GM23338 (cell line): ENCODE measurements around the gene NCK2. TPM values are rescaled to one million over a fixed set of nuclear protein-coding genes. Genes with fewer than 3 reads are reported as not detected.

ENCODE experiments used
- ATAC-seq: fragments of 200-7000 bp; cut with Tn5 transposase; 3 replicates; pipeline ENCODE4 v1.9.1; 2020
- DNase-seq: peaks from one replicate; pipeline ENCODE4 v3.0.0-alpha.2; 2015; ENCODE audit warnings: low spot score
- H2AFZ ChIP-seq: fragments of 200-600 bp; sonication (generic); 2 replicates; pipeline ENCODE4 v1.8.0; 2016; ENCODE audit warnings: antibody characterized with exemption, mild to moderate bottlenecking, moderate library complexity
- H3F3A ChIP-seq: fragments of 200-600 bp; sonication (generic); replicated peaks from 2 replicates; pipeline ENCODE4 v1.8.0; 2017; ENCODE audit warnings: antibody characterized with exemption, mixed run types, low read depth
- H3K27ac ChIP-seq: fragments of 200-600 bp; sonication (generic); 2 replicates; pipeline ENCODE4 v1.6.1; 2016; ENCODE audit warnings: low read depth
- H3K27me3 ChIP-seq: fragments of 200-600 bp; sonication (generic); 2 replicates; pipeline ENCODE4 v1.8.0; 2016; ENCODE audit warnings: mild to moderate bottlenecking, mixed run types, moderate library complexity; ENCODE audit not compliant: insufficient read depth
- H3K36me3 ChIP-seq: fragments of 200-600 bp; sonication (generic); 2 replicates; pipeline ENCODE4 v1.8.0; 2016; ENCODE audit warnings: mild to moderate bottlenecking; ENCODE audit not compliant: insufficient read depth
- H3K4me1 ChIP-seq: fragments of 200-600 bp; sonication (generic); 2 replicates; pipeline ENCODE4 v1.8.0; 2016; ENCODE audit warnings: mild to moderate bottlenecking, moderate library complexity; ENCODE audit not compliant: insufficient read depth
- H3K4me2 ChIP-seq: fragments of 200-600 bp; sonication (generic); 2 replicates; pipeline ENCODE4 v1.7.1; 2017; ENCODE audit warnings: mixed run types
- H3K4me3 ChIP-seq: fragments of 200-600 bp; sonication (generic); 2 replicates; pipeline ENCODE4 v1.6.1; 2016; ENCODE audit warnings: mixed run types
- H3K79me2 ChIP-seq: fragments of 200-600 bp; sonication (generic); replicated peaks from 2 replicates; pipeline ENCODE4 v1.8.0; 2017; ENCODE audit warnings: mild to moderate bottlenecking; ENCODE audit not compliant: insufficient read depth
- H3K9me2 ChIP-seq: fragments of 200-600 bp; sonication (generic); 2 replicates; pipeline ENCODE4 v1.8.0; 2017; ENCODE audit not compliant: insufficient read depth
- H4K20me1 ChIP-seq: fragments of 200-600 bp; sonication (generic); replicated peaks from 2 replicates; pipeline ENCODE4 v1.8.0; 2017; ENCODE audit warnings: mild to moderate bottlenecking; ENCODE audit not compliant: insufficient read depth
- H3K27ac Mint-ChIP-seq: 2 replicates; pipeline ENCODE4 v1.8.0; 2020; ENCODE audit warnings: inconsistent platforms, mild to moderate bottlenecking, moderate library complexity, mixed read lengths
- H3K27me3 Mint-ChIP-seq: 3 replicates; pipeline ENCODE4 v1.8.0; 2022; ENCODE audit warnings: low read depth, mild to moderate bottlenecking, moderate library complexity, mixed read lengths, inconsistent platforms; ENCODE audit not compliant: insufficient read depth, poor library complexity
- H3K36me3 Mint-ChIP-seq: 3 replicates; pipeline ENCODE4 v1.8.0; 2021; ENCODE audit warnings: low read depth, mild to moderate bottlenecking, inconsistent platforms, moderate library complexity, mixed read lengths
- H3K4me1 Mint-ChIP-seq: 3 replicates; pipeline ENCODE4 v1.8.0; 2020; ENCODE audit warnings: mild to moderate bottlenecking, inconsistent platforms, mixed read lengths
- H3K4me3 Mint-ChIP-seq: 3 replicates; pipeline ENCODE4 v1.8.0; 2021; ENCODE audit warnings: moderate library complexity, mild to moderate bottlenecking, inconsistent platforms, mixed read lengths
- H3K9me3 Mint-ChIP-seq: 3 replicates; pipeline ENCODE4 v1.8.0; 2020; ENCODE audit warnings: moderate library complexity, mild to moderate bottlenecking, inconsistent platforms, mixed read lengths
- CREB1 ChIP-seq: fragments of 250-450 bp; sonication (Bioruptor Pico); IDR thresholded peaks from 2 replicates; pipeline ENCODE4 v1.5.0; 2020; ENCODE audit warnings: low read depth, mild to moderate bottlenecking, moderate library complexity
- CTCF ChIP-seq, 2 experiments: fragments of 200-600 bp in 1 of 2; sonication (generic) in 1 of 2; conservative IDR thresholded peaks; 2 replicates each; pipeline versions ENCODE4 v1.5.1 to v1.6.1; 2016 to 2017; ENCODE audit warnings: antibody characterized with exemption in 2 of 2, low read depth in 2 of 2, mild to moderate bottlenecking in 2 of 2, moderate library complexity in 1 of 2
- ETS1 ChIP-seq: IDR thresholded peaks from 2 replicates; pipeline ENCODE4 v1.6.1; 2016; ENCODE audit warnings: antibody characterized with exemption
- EZH2 ChIP-seq: fragments of 200-600 bp; sonication (generic); IDR thresholded peaks from one replicate; pipeline ENCODE4 v1.8.0; 2017; ENCODE audit warnings: antibody characterized with exemption, mild to moderate bottlenecking, low read depth; ENCODE audit not compliant: unreplicated experiment
- EZH2phosphoT487 ChIP-seq: fragments of 200-600 bp; sonication (generic); IDR thresholded peaks from one replicate; pipeline ENCODE4 v1.8.1; 2018; ENCODE audit warnings: antibody characterized with exemption; ENCODE audit not compliant: unreplicated experiment
- JUNB ChIP-seq: IDR thresholded peaks from one replicate; pipeline ENCODE4 v1.6.1; 2016; ENCODE audit warnings: antibody characterized with exemption; ENCODE audit not compliant: unreplicated experiment
- NANOG ChIP-seq: IDR thresholded peaks from 2 replicates; pipeline ENCODE4 v1.6.1; 2016; ENCODE audit warnings: antibody characterized with exemption, borderline replicate concordance
- POLR2AphosphoS5 ChIP-seq: IDR thresholded peaks from 2 replicates; pipeline ENCODE4 v1.6.1; 2016; ENCODE audit warnings: antibody characterized with exemption, low read depth
- REST ChIP-seq: IDR thresholded peaks from one replicate; pipeline ENCODE4 v1.6.1; 2018; ENCODE audit warnings: antibody characterized with exemption; ENCODE audit not compliant: unreplicated experiment
- STAT1 ChIP-seq: IDR thresholded peaks from one replicate; pipeline ENCODE4 v1.6.1; 2016; ENCODE audit warnings: antibody characterized with exemption; ENCODE audit not compliant: unreplicated experiment
- ZNF114 ChIP-seq: fragments of 250-450 bp; sonication (Bioruptor Pico); IDR thresholded peaks from 2 replicates; pipeline ENCODE4 v1.5.0; 2020; ENCODE audit warnings: mild to moderate bottlenecking, moderate library complexity
- ZNF331 ChIP-seq: fragments of 250-450 bp; sonication (Bioruptor Pico); IDR thresholded peaks from 2 replicates; pipeline ENCODE4 v1.5.0; 2020; ENCODE audit warnings: low read depth, mild to moderate bottlenecking, moderate library complexity
- ZNF462 ChIP-seq: fragments of 250-450 bp; sonication (Bioruptor Pico); IDR thresholded peaks from 2 replicates; pipeline ENCODE4 v1.5.0; 2020; ENCODE audit warnings: mild to moderate bottlenecking, moderate library complexity
- polyA plus RNA-seq: library from polyadenylated mRNA; unstranded; fragments of >200 nt; fragmentation: Nextera tagmentation; extraction: Ambion mirVana; gene quantifications from 2 replicates; pipeline ENCODE4 v1.2.1, GENCODE V29; 2016
- total RNA-seq: library from RNA; depleted of rRNA; stranded (reverse); fragments of >200 nt; shearing (Covaris generic); gene quantifications from 2 replicates; pipeline ENCODE4 v1.2.3, GENCODE V29; 2014

The NCK2 gene
- total and polyA plus RNA-seq, 2 experiments from 2014 or later, result 26.9 to 59.9 TPM

- no peak for TF ChIP-seq JUNB
- no peak for TF ChIP-seq EZH2
- no peak for TF ChIP-seq CTCF (conservative IDR thresholded peaks at IDR 0.05; ENCODE audit: low read depth in 2 of 2)
- TF ChIP-seq EZH2phosphoT487, result no peak
- TF ChIP-seq POLR2AphosphoS5, result no peak
- TF ChIP-seq ZNF462 (CRISPR knock-in tag), result no peak
- TF ChIP-seq ZNF331 (CRISPR knock-in tag), result no peak
- no peak for TF ChIP-seq ETS1
- TF ChIP-seq NANOG, result no peak
- no peak for TF ChIP-seq CREB1 (CRISPR knock-in tag)
- no peak for TF ChIP-seq REST
- no peak for TF ChIP-seq STAT1
- no peak for TF ChIP-seq ZNF114 (CRISPR knock-in tag)
- H3K36me3 Mint-ChIP-seq, result peaks cover 21% of the 10 kb centered on the region
- no peaks in the 10 kb centered on the region for H3K27me3 ChIP-seq
- no peak overlapping the region for H2AFZ ChIP-seq
- peaks cover 46% of the 10 kb centered on the region for H3K4me1 Mint-ChIP-seq
- H3F3A ChIP-seq, result no peaks in the 10 kb centered on the region
- H3K4me3 ChIP-seq, result no peak overlapping the region
- H3K27me3 Mint-ChIP-seq, result peaks cover 4% of the 10 kb centered on the region
- no peak for DNase-seq
- no peak for ATAC-seq
- H3K4me2 ChIP-seq, result no peak overlapping the region
- no peak overlapping the region for H3K27ac Mint-ChIP-seq
- peaks cover 44% of the 10 kb centered on the region for H3K79me2 ChIP-seq
- no peaks in the 10 kb centered on the region for H3K9me3 Mint-ChIP-seq
- H3K9me2 ChIP-seq, result no peaks in the 10 kb centered on the region
- no peaks in the 10 kb centered on the region; the same call in 1 of the 2 replicates for H3K36me3 ChIP-seq
- H3K4me3 Mint-ChIP-seq, result no peak overlapping the region
- no peak overlapping the region for H3K27ac ChIP-seq
- H3K4me1 ChIP-seq, result peaks cover 14% of the 10 kb centered on the region
- no peaks in the 10 kb centered on the region for H4K20me1 ChIP-seq
These were observed 114.4 kb downstream of the NCK2 start for GRCh38 chr2:105858868-105859693.
